ENCODE results near the gene RECQL5. TPM values are rescaled to one million over a fixed set of nuclear protein-coding genes. Genes with fewer than 3 reads are reported as not detected.

Gene RECQL5
- total RNA-seq, 4 donors from 2014 or later, result 25.1 to 129 (median 80.3) TPM

DNA sequence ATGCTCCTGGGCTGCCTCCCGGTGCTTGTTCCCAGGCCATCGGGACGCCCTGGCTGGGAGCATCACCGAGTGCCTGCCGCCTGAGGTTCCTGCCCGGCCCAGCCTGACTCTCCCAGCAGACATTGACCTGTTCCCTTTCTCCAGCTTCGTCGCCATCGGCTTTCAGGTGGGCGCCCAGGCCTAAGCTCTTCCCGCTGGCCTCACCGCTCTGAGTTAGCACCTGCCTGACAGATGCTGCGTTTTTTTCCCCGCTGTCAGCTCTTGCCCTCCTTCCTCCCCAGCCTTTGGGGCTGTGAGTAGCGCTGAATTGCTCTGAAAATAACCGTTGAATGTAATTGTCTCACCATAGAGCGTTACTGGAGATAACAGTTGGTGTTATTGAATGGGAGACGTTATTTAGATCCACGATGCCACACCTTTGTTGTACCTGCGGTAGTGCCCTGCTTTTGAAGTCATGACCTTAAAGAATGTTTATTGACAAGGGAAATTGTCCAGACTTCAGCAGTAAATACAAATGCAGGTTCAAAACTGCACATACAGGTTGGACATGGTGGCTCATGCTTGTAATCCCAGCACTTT, 55.0 kb downstream of the RECQL5 start:
- H3K4me1 ChIP-seq, result peaks cover 8 to 56% (median 42%) of the 10 kb centered on the region in 4 donors
- intact Hi-C loops (cut with DNase I; ENCODE audit: low total_unique reads), result loop anchor here (10.0 kb wide), 1 partner anchor 683 kb away; no protein-coding TSS in a partner anchor
- peak overlapping the region; percentile 75 to 87 (median 83) for H3K27ac ChIP-seq
- 64 to 87% methylated on average over 9 to 20 of the region's 20 CpGs for WGBS, 2 donors (ENCODE audit: low coverage in 1 of 2)
- in situ Hi-C loops (cut with MboI; ENCODE audit: low pct_ligation_motif_present in 1 of 4, low pct_unique_long_range_greater_than_20kb in 1 of 4, low sequenced_read_pairs in 3 of 4), result no loop called here
- peaks cover 0 to 9% (median 0%) of the 10 kb centered on the region in 4 donors for H3K36me3 ChIP-seq
- peak; percentile 56 for TF ChIP-seq POLR2A (IDR thresholded peaks at IDR 0.05)
- TF ChIP-seq, protein P1, sequence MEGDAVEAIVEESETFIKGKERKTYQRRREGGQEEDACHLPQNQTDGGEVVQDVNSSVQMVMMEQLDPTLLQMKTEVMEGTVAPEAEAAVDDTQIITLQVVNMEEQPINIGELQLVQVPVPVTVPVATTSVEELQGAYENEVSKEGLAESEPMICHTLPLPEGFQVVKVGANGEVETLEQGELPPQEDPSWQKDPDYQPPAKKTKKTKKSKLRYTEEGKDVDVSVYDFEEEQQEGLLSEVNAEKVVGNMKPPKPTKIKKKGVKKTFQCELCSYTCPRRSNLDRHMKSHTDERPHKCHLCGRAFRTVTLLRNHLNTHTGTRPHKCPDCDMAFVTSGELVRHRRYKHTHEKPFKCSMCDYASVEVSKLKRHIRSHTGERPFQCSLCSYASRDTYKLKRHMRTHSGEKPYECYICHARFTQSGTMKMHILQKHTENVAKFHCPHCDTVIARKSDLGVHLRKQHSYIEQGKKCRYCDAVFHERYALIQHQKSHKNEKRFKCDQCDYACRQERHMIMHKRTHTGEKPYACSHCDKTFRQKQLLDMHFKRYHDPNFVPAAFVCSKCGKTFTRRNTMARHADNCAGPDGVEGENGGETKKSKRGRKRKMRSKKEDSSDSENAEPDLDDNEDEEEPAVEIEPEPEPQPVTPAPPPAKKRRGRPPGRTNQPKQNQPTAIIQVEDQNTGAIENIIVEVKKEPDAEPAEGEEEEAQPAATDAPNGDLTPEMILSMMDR (IDR thresholded peaks at IDR 0.05), result no peak
- TF ChIP-seq POLR2AphosphoS5 (IDR thresholded peaks at IDR 0.05), result peak; percentile 27 to 84 (median 71)
- TF ChIP-seq EP300 (IDR thresholded peaks at IDR 0.05; ENCODE audit: low read depth), result peak; percentile 92
- H3K9me3 ChIP-seq, result no peaks in the 10 kb centered on the region
- peak; percentile 58 for DNase-seq
- H3K27me3 ChIP-seq, result no peaks in the 10 kb centered on the region
- H3K4me3 ChIP-seq, result peak overlapping the region in 2 of 4 donors; percentile 6 to 37

DNA sequence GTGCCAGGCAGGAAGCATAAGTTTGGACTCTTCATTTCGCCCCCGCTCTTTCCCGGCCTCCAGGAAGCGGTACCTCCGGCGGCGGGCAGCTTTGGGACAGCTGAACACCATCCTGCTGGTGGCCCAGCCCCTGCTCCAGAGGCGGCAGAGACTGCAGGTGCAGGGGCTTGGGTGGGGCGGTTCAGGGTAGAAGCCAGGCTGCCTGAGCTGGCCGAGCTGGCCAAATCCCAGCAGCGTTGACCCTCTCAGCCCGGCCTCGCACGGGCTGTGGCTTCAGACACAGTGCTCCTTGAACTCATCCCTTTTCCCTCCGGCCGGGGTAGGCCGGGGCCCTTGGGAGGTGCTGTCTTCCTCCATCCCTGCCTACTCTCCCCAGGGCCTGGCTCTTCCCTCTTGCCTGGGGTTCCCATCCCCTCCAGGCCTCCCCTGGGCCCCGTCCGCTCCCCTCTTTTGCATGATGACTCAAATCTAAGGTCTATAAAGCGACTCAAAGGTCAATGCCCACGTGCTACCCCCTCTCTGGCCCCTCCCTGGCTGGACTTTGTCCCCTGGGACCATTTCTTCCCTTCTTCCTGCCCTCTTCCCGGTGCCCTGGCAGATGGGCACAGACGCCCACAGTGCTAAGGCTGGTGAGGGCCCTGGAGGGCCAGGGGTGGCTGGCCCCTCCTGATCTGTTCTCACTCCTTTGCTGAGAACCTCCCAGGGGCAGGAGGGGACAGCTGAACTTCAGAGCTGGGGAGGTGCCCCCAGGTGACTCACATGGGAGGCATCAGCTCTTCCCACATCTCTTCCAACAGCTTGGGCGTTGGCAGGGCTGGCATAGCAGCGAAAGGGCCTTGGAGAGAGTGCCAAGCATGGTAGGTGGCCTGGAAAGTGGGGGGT, 56.6 kb downstream of the RECQL5 start:
- 0 to 57% methylated on average over 2 to 25 of the region's 25 CpGs for WGBS, 2 donors (ENCODE audit: low coverage in 1 of 2)
- DNase-seq, result peak; percentile 90
- in situ Hi-C loops (cut with MboI; ENCODE audit: low pct_ligation_motif_present in 1 of 4, low pct_unique_long_range_greater_than_20kb in 1 of 4, low sequenced_read_pairs in 3 of 4), result no loop called here
- peak overlapping the region in 2 of 4 donors; percentile 6 to 37 for H3K4me3 ChIP-seq
- H3K4me1 ChIP-seq, result peaks cover 4 to 47% (median 38%) of the 10 kb centered on the region in 4 donors
- H3K36me3 ChIP-seq, result peaks cover 0 to 9% (median 0%) of the 10 kb centered on the region in 4 donors
- H3K9me3 ChIP-seq, result no peaks in the 10 kb centered on the region
- TF ChIP-seq EP300 (IDR thresholded peaks at IDR 0.05; ENCODE audit: low read depth), result peak; percentile 75
- TF ChIP-seq, protein P1 (IDR thresholded peaks at IDR 0.05), result no peak
- peak; percentile 93 for TF ChIP-seq POLR2A (IDR thresholded peaks at IDR 0.05)
- TF ChIP-seq POLR2AphosphoS5 (IDR thresholded peaks at IDR 0.05), result peak; percentile 60 to 96 (median 92)
- intact Hi-C loops (cut with DNase I; ENCODE audit: low total_unique reads), result loop anchor here (10.0 kb wide), 1 partner anchor 684 kb away; no protein-coding TSS in a partner anchor
- peak overlapping the region; percentile 75 to 87 (median 83) for H3K27ac ChIP-seq
- no peaks in the 10 kb centered on the region for H3K27me3 ChIP-seq

DNA sequence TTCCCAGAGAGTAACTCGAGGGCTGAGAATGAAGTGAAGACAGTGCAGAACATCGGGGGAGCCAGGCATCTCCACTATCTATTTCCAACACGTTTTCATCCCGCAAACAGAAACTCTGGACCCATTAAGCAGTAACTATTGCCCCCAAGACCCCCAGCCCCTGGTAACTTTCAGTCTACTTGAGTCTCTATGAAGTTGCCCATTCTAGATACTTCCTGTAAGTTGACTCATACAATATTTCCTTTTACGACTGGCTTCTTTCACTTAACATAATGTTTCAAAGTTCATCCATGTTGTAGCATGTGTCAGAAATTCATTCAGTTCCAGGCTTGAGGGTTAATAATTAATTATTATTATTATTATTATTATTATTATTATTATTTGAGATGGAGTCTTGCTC, 59.9 kb downstream of the RECQL5 start:
- Histone ChIP-seq H3K36me3 (no peaks in the 10 kb centered on the region), H3K27ac (peak overlapping the region in 1 of 4 donors; percentile 41), H3K4me3 (no peak overlapping the region), H3K27me3 (no peaks in the 10 kb centered on the region), H3K4me1 (peaks cover 4 to 39% (median 28%) of the 10 kb centered on the region in 4 donors), H3K9me3 (no peaks in the 10 kb centered on the region)
- intact Hi-C loops (cut with DNase I; ENCODE audit: low total_unique reads) (no loop called here), in situ Hi-C loops (cut with MboI; ENCODE audit: low pct_ligation_motif_present in 1 of 4, low pct_unique_long_range_greater_than_20kb in 1 of 4, low sequenced_read_pairs in 3 of 4) (no loop called here)
- DNase-seq, result no peak
- 73 to 79% methylated on average over 3 to 5 of the region's 5 CpGs for WGBS, 2 donors (ENCODE audit: low coverage in 1 of 2)
- TF ChIP-seq POLR2A (IDR thresholded peaks at IDR 0.05), result no peak
- no peak for TF ChIP-seq POLR2AphosphoS5 (IDR thresholded peaks at IDR 0.05)
- TF ChIP-seq, protein P1 (IDR thresholded peaks at IDR 0.05), result no peak
- TF ChIP-seq EP300 (IDR thresholded peaks at IDR 0.05; ENCODE audit: low read depth), result no peak

DNA sequence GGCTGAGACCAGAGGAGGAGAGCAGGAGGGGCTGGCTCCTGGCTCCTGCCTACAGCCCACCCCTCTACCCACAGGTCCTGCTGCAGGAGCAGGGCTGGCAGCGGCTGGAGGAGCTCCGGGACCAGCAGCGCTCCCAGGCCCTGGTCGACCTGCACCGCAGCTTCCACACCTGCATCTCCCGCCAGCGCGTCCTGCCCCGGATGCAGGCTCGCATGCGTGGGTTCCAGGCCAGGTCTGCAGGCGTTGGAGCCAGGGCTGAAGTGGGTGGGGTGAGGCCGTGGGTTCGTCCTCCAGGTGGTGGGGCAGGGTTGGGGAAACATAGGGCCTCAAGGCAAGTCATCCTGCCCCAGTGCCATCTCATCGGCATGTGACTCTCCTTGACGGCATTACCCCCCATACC, 61.2 kb downstream of the RECQL5 start:
- Histone ChIP-seq H3K27me3 (no peaks in the 10 kb centered on the region), H3K4me3 (no peak overlapping the region), H3K36me3 (no peaks in the 10 kb centered on the region), H3K9me3 (no peaks in the 10 kb centered on the region), H3K27ac (no peak overlapping the region), H3K4me1 (peaks cover 4 to 27% (median 18%) of the 10 kb centered on the region in 4 donors)
- in situ Hi-C loops (cut with MboI; ENCODE audit: low pct_ligation_motif_present in 1 of 4, low pct_unique_long_range_greater_than_20kb in 1 of 4, low sequenced_read_pairs in 3 of 4), result no loop called here
- WGBS, 2 donors (ENCODE audit: low coverage in 1 of 2), result 88% methylated on average over 13 of the region's 16 CpGs; no CpG with 5 or more reads in 1 of the 2 donors
- intact Hi-C loops (cut with DNase I; ENCODE audit: low total_unique reads), result no loop called here
- TF ChIP-seq, protein P1 (IDR thresholded peaks at IDR 0.05), result no peak
- TF ChIP-seq EP300 (IDR thresholded peaks at IDR 0.05; ENCODE audit: low read depth) (no peak), POLR2AphosphoS5 (IDR thresholded peaks at IDR 0.05) (no peak), POLR2A (IDR thresholded peaks at IDR 0.05) (no peak)
- DNase-seq, result no peak
